Liver (tissue), 9 donors: ENCODE results near the gene SATB2. TPM values are rescaled to one million over a fixed set of nuclear protein-coding genes. Genes with fewer than 3 reads are reported as not detected.

ENCODE experiments used
- DNase-seq: peaks from one replicate; pipeline ENCODE4 v3.0.0-alpha.2; 2017; ENCODE audit warnings: low spot score
- H3K27ac ChIP-seq, 2 donors: one replicate each; pipeline ENCODE4 v1.7.0; 2013; ENCODE audit warnings: inconsistent platforms in 2 of 2, low read length in 2 of 2, control low read depth in 1 of 2, low read depth in 1 of 2, mild to moderate bottlenecking in 1 of 2
- H3K27me3 ChIP-seq, 4 donors: one replicate each; pipeline versions ENCODE4 v1.6.1 to v1.7.0; 2013; ENCODE audit warnings: low read length in 3 of 4, inconsistent platforms in 1 of 4, mild to moderate bottlenecking in 1 of 4, moderate library complexity in 1 of 4; ENCODE audit not compliant: control insufficient read depth in 4 of 4, insufficient read depth in 4 of 4
- H3K36me3 ChIP-seq, 4 donors: one replicate each; pipeline versions ENCODE4 v1.6.1 to v1.7.0; 2013; ENCODE audit warnings: low read length in 3 of 4, mild to moderate bottlenecking in 3 of 4, low read depth in 1 of 4, moderate library complexity in 1 of 4; ENCODE audit not compliant: control insufficient read depth in 4 of 4, insufficient read depth in 3 of 4
- H3K4me1 ChIP-seq, 4 donors: one replicate each; pipeline versions ENCODE4 v1.6.1 to v1.7.0; 2013; ENCODE audit warnings: low read length in 3 of 4, mild to moderate bottlenecking in 3 of 4, moderate library complexity in 1 of 4; ENCODE audit not compliant: control insufficient read depth in 4 of 4, insufficient read depth in 4 of 4
- H3K4me3 ChIP-seq, 3 donors: one replicate each; pipeline versions ENCODE4 v1.6.1 to v1.7.0; 2013; ENCODE audit warnings: low read length in 3 of 3, control low read depth in 1 of 3, low read depth in 1 of 3, mild to moderate bottlenecking in 1 of 3
- H3K9ac ChIP-seq, 2 donors: one replicate each; pipeline ENCODE4 v1.7.0; 2013; ENCODE audit warnings: low read length in 2 of 2, mild to moderate bottlenecking in 2 of 2, moderate library complexity in 2 of 2, control low read depth in 1 of 2, low read depth in 1 of 2
- H3K9me3 ChIP-seq, 4 donors: one replicate each; pipeline versions ENCODE4 v1.6.1 to v1.7.0; 2013; ENCODE audit warnings: low read length in 3 of 4; ENCODE audit not compliant: control insufficient read depth in 4 of 4
- ATF3 ChIP-seq: IDR thresholded peaks from 2 replicates; pipeline ENCODE4 v1.6.1; 2016; ENCODE audit warnings: antibody characterized with exemption
- EGR1 ChIP-seq, 2 donors: IDR thresholded peaks; 2 replicates each; pipeline ENCODE4 v1.6.1; 2016 to 2018; ENCODE audit warnings: antibody characterized with exemption in 2 of 2, low read depth in 2 of 2
- FOXA1 ChIP-seq: IDR thresholded peaks from 2 replicates; pipeline ENCODE4 v1.6.1; 2016; ENCODE audit warnings: antibody characterized with exemption
- FOXA2 ChIP-seq: IDR thresholded peaks from 2 replicates; pipeline ENCODE4 v1.6.1; 2016; ENCODE audit warnings: antibody characterized with exemption
- GABPA ChIP-seq, 2 donors: IDR thresholded peaks in 1 of 2; conservative IDR thresholded peaks in 1 of 2; 2 replicates each; pipeline ENCODE4 v1.6.1; 2016; ENCODE audit warnings: antibody characterized with exemption in 2 of 2, mild to moderate bottlenecking in 1 of 2, moderate library complexity in 1 of 2
- HNF4A ChIP-seq, 2 donors: conservative IDR thresholded peaks; 2 replicates each; pipeline ENCODE4 v1.6.1; 2016; ENCODE audit warnings: antibody characterized with exemption in 2 of 2, mild to moderate bottlenecking in 2 of 2
- HNF4G ChIP-seq: IDR thresholded peaks from 2 replicates; pipeline ENCODE4 v1.6.1; 2016; ENCODE audit warnings: antibody characterized with exemption
- JUND ChIP-seq, 2 donors: IDR thresholded peaks; 2 replicates each; pipeline ENCODE4 v1.6.1; 2016; ENCODE audit warnings: antibody characterized with exemption in 2 of 2
- MAX ChIP-seq: IDR thresholded peaks from 2 replicates; pipeline ENCODE4 v1.6.1; 2016; ENCODE audit warnings: antibody characterized with exemption
- NR2F2 ChIP-seq: IDR thresholded peaks from 2 replicates; pipeline ENCODE4 v1.6.1; 2016; ENCODE audit warnings: antibody characterized with exemption
- RAD21 ChIP-seq, 2 donors: IDR thresholded peaks; 2 replicates each; pipeline ENCODE4 v1.6.1; 2016; ENCODE audit warnings: antibody characterized with exemption in 2 of 2, mild to moderate bottlenecking in 2 of 2
- RXRA ChIP-seq, 2 donors: IDR thresholded peaks; 2 replicates each; pipeline ENCODE4 v1.6.1; 2017 to 2018; ENCODE audit warnings: antibody characterized with exemption in 2 of 2, mild to moderate bottlenecking in 1 of 2
- SP1 ChIP-seq: IDR thresholded peaks from 2 replicates; pipeline ENCODE4 v1.6.1; 2018; ENCODE audit warnings: antibody characterized with exemption, mild to moderate bottlenecking
- TAF1 ChIP-seq: conservative IDR thresholded peaks from 2 replicates; pipeline ENCODE4 v1.6.1; 2016; ENCODE audit warnings: antibody characterized with exemption, mild to moderate bottlenecking
- YY1 ChIP-seq: IDR thresholded peaks from 2 replicates; pipeline ENCODE4 v1.6.1; 2016; ENCODE audit warnings: antibody characterized with exemption, mild to moderate bottlenecking
- ZBTB33 ChIP-seq: IDR thresholded peaks from 2 replicates; pipeline ENCODE4 v1.6.1; 2016; ENCODE audit warnings: antibody characterized with exemption
- WGBS: extraction: QIAGEN DNeasy Blood & Tissue Kit; methylation state at CpG from one replicate; pipeline ENCODE4 v1.1.7; 2013; 5-methylcytosine and 5-hydroxymethylcytosine counted together
- polyA plus RNA-seq, 2 donors: library from polyadenylated mRNA; stranded (reverse) in 1 of 2; unstranded in 1 of 2; fragments of 200-250 nt in 1 of 2; fragments of >200 nt in 1 of 2; fragmentation: Nextera tagmentation in 1 of 2; extraction: Ambion mirVana in 1 of 2; gene quantifications; one replicate each; pipeline versions ENCODE4 v1.2.1 to v1.2.3, GENCODE V29; 2013 to 2015
- total RNA-seq, 2 donors: library from RNA; depleted of rRNA; stranded (reverse); fragments of >200 nt; gene quantifications; one replicate each; pipeline ENCODE4 v1.2.3, GENCODE V29; 2014
- TF ChIP-seq, protein P1 (sequence below): fragments of 150-350 bp; IDR thresholded peaks from 2 replicates; pipeline ENCODE4 v1.5.1; 2017; ENCODE audit warnings: improper control_type of control experiment, low read depth, low read length; ENCODE audit not compliant: missing input control
- TF ChIP-seq, protein P2 (sequence below): IDR thresholded peaks from 2 replicates; pipeline ENCODE4 v1.6.1; 2016; ENCODE audit warnings: antibody characterized with exemption, mild to moderate bottlenecking
- donor health status: healthy.
- donor health status: healthy.
- donor health status: healthy.
- donor health status: healthy.
- donor health status: healthy.

SATB2 gene
- total and polyA plus RNA-seq, 4 donors: 0.19 to 2.3 (median 0.91) TPM

DNA sequence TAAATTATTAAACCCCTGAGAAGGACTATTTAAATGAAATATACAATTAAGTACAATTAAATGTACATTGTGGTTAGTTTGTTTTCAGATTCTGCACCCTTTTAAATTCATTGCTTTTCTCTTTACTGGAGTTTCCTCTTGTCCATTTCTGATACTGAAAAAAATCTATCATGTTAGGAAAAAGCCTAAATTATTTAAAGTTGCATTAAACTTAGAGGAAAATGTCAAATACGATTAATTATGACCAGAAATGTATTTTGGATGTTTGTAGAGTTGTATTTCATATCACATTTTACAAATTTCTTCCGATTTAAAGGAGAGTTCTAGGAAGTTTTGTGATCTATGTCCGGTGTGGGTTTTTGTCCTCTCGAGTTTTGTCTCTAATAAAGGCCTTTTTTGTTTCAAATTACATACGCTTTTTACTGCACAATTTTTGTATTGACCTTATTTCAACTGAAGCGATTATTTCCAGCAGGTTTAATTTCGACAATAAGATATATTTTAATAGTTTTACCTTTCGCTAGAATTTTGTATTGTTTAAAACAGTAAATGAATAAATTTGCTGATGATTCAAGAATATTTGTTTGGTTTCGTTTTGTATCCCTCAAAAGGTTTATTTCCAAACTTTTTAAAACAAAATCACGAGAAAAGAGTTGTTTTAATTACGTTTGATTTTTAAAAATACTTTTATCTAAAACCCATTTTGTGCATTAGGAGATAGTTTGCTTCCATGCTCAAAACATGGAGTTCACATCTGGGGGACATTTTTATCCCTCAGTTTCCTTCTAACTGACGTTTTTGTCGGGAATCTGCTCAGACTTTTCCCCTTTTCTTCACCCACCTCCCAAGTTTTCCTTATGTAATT lies 3.3 kb upstream of the SATB2 start:
- H3K9me3 ChIP-seq: no peaks in the 10 kb centered on the region

More for the DNA sequence above, 3.3 kb upstream of the SATB2 start:
- no peak overlapping the region for H3K27ac ChIP-seq
- no peak for TF ChIP-seq SP1
- no peak for TF ChIP-seq RAD21 (IDR thresholded peaks at IDR 0.05)
- TF ChIP-seq ATF3: no peak
- no peak for TF ChIP-seq TAF1
- no peak for TF ChIP-seq MAX
- no peak for TF ChIP-seq HNF4G
- TF ChIP-seq FOXA2: no peak
- TF ChIP-seq, protein P1, sequence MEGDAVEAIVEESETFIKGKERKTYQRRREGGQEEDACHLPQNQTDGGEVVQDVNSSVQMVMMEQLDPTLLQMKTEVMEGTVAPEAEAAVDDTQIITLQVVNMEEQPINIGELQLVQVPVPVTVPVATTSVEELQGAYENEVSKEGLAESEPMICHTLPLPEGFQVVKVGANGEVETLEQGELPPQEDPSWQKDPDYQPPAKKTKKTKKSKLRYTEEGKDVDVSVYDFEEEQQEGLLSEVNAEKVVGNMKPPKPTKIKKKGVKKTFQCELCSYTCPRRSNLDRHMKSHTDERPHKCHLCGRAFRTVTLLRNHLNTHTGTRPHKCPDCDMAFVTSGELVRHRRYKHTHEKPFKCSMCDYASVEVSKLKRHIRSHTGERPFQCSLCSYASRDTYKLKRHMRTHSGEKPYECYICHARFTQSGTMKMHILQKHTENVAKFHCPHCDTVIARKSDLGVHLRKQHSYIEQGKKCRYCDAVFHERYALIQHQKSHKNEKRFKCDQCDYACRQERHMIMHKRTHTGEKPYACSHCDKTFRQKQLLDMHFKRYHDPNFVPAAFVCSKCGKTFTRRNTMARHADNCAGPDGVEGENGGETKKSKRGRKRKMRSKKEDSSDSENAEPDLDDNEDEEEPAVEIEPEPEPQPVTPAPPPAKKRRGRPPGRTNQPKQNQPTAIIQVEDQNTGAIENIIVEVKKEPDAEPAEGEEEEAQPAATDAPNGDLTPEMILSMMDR: no peak
- no peak for TF ChIP-seq RXRA (IDR thresholded peaks at IDR 0.05)
- TF ChIP-seq EGR1 (IDR thresholded peaks at IDR 0.05; ENCODE audit: low read depth in 2 of 2): no peak
- TF ChIP-seq HNF4A (conservative IDR thresholded peaks at IDR 0.05): no peak
- TF ChIP-seq JUND (IDR thresholded peaks at IDR 0.05): no peak
- TF ChIP-seq NR2F2: no peak
- TF ChIP-seq YY1: no peak
- TF ChIP-seq FOXA1: no peak
- TF ChIP-seq GABPA (IDR thresholded peaks at IDR 0.05 in 1 of 2, conservative IDR thresholded peaks at IDR 0.05 in 1 of 2): no peak
- no peak for TF ChIP-seq ZBTB33
- TF ChIP-seq, protein P2, sequence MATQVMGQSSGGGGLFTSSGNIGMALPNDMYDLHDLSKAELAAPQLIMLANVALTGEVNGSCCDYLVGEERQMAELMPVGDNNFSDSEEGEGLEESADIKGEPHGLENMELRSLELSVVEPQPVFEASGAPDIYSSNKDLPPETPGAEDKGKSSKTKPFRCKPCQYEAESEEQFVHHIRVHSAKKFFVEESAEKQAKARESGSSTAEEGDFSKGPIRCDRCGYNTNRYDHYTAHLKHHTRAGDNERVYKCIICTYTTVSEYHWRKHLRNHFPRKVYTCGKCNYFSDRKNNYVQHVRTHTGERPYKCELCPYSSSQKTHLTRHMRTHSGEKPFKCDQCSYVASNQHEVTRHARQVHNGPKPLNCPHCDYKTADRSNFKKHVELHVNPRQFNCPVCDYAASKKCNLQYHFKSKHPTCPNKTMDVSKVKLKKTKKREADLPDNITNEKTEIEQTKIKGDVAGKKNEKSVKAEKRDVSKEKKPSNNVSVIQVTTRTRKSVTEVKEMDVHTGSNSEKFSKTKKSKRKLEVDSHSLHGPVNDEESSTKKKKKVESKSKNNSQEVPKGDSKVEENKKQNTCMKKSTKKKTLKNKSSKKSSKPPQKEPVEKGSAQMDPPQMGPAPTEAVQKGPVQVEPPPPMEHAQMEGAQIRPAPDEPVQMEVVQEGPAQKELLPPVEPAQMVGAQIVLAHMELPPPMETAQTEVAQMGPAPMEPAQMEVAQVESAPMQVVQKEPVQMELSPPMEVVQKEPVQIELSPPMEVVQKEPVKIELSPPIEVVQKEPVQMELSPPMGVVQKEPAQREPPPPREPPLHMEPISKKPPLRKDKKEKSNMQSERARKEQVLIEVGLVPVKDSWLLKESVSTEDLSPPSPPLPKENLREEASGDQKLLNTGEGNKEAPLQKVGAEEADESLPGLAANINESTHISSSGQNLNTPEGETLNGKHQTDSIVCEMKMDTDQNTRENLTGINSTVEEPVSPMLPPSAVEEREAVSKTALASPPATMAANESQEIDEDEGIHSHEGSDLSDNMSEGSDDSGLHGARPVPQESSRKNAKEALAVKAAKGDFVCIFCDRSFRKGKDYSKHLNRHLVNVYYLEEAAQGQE: no peak
- no peak for DNase-seq
- H3K9ac ChIP-seq: no peak overlapping the region
- H3K4me1 ChIP-seq: peaks cover 28 to 55% (median 41%) of the 10 kb centered on the region in 4 donors
- 17% methylated on average over 13 of the region's 13 CpGs for WGBS
- H3K27me3 ChIP-seq: peaks cover 0 to 38% (median 16%) of the 10 kb centered on the region in 4 donors
- no peaks in the 10 kb centered on the region for H3K36me3 ChIP-seq
- no peak overlapping the region for H3K4me3 ChIP-seq
